NCI-H2196 treated with DMSO at 0.1 percent for 48 hours (cell line): ENCODE data around the gene WASHC3.
"Not testable (repeated sequence)": the region's sequence is repeated elsewhere in the genome, so short reads cannot be mapped to it uniquely, and the experiment has no call there.

ENCODE experiments used
- DNase-seq: peaks from one replicate; lab custom pipeline; 2025; ENCODE audit not compliant: unreplicated experiment; lab: John Stamatoyannopoulos, UW

Gene WASHC3

DNA sequence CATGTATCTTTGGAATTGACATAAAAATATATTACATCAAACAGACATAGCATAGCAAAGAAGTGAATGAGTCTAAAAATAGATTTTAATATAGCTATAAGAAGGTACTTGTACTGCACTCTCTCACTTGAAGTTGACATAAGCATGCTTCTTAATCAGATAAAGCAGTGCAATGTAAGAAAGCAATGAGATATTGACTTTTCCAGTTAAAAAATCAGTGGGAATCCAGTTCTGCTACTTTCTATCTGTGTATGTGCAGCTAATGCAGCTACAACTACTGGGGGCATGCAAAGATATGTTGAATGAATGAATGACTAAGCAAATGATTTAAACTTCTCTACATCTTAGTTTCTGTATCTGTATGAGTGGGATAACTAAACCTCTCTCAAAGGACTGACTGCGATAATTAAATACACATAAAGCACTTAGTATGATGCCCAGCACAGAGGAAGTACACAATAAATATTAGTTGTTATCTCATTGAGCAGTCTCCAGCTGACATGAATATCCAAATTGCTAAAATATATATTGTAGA is 10.3 kb downstream of the WASHC3 start:
- DNase-seq: no peak

DNA sequence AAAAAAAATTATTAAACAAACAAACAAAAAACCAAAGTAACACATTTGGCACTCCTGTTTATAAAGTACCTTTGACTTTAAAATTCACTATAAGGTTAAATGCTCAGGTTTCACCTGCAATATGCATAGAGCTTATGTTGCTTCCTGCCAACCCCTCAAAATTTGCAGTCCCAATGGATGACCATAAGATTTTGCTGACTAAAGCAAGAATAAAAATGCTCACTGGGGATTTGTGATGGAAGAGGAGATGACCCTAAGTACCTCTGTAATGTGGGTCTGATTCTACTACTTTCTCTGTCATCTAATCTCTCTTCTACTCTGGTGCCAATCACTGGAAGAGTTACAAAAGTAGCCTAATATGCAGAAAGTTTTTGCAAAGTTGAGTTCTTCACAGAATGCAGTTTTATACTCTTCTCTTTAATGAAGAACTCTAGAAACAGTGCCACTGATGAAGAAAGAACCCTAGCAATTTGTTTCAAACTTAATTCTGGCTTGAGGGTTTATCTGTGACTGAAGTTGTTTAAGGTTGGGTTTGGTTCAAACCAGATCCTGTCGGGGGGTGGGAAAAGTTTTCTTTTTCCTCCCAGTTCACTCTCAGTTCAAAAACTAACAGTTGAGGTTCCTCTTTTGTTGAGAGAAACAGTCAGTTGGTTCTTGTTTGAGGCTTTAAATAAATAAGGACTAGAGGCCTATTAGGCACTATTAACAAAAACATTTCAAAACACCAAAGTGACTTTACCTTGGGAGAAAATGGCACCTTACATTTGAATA is 10.9 kb downstream of the WASHC3 start:
- DNase-seq: no peak

DNA sequence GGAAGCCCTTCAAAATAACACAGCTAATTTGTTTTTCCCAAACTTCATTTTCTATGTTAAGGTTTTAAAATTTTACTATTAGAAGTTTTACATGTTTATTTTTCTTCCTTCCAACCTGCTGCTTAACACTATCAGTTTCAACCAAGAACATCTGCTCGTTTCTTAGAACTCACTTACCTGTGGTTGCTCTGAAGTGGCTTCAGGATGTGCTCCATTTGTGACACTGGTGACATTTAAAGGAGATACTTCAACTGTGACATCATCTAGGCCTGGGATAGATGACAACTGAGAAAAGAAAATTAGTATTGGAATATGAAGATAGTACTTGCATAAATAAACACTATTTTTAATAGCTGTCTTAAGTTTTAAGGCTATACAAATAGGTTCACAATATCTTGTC is 17.9 kb downstream of the WASHC3 start:
- no peak for DNase-seq

DNA sequence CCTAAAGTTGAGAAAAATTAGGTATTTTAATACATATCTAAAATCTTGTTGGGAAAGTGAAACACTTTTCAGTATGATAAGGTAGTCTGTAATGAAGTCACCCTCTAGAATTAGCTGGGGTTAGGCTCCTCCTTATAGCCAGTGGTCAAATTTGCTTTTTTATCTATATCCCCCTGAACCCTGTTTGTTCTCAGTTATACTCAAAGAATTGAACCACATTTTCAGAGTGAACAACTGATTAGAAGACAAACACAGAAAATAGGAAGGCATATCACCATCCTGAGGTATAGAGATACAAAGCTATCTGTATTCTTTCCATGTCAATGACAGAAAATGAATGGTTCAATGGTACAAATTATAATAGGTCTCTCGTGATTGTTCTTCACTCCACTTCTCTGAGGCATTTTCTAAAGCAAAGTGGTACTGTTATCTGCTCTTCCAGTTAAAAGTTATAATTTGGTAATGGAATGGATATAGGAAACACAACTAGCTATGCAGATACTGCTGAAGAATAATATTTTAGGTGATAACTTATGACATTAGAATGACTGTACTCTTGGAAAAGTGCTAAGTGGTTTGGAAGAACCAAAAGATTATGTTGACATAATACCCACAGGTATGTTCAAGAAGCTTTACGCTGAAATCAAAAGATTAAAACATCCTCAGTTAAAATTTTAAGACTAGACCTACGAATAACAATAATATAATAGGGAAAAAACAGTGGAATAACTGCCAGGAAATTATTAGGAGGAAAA is 27.6 kb downstream of the WASHC3 start:
- no peak for DNase-seq

DNA sequence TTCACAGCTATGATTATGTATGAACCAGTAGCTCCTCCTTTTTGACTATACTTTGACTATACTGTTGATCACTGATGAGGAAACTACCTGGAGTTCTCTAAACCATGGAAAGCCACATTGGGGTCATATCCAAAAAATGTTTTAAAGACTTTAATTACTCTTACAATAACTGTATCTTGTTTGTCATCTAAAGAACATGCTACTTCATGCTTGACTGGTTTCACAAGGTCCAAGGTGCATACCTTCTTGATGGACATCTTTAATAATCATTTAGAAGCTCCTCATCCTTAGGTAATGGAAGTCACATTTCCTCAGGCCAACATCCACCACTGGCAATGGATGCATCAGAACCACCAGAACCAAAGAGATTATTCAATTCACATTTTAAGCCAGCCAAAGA is 29.9 kb downstream of the WASHC3 start:
- DNase-seq: no peak

DNA sequence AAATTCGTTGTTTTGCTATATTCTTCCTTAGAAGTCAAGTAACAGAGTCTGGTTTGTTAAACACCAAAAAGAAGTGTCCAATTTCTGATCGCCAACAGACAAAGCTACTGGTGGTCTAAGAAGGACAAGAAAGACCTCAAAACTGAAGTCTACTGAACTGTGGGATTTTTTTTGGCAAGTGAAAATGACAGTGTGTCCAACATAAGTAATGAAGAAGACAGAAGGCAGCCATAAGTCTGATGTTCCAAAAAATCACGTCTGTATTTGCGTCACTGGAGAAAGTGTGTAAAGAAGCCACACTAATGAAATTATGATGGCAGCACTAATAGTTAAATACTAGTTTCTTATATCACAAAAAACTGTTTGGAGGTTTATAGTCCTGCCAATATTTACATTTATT is 32.6 kb downstream of the WASHC3 start:
- no peak for DNase-seq

DNA sequence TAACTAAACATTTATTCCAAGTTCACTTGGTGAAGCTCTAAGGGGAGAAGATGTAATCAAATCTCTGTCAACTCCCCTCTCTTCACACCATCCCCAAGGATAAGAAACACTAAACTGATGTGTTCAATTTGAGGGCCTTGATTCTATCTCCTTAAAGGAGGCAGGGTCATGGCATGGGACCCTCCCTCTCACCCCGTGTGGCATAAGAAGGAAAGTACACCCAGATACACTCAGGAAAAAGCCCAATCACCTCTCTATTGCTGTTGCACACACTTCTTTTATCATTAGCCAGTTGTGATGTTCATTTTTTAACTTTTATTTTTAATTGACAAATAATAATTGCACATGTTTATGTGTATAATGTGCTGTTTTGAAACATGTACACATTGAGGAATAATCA is 35.1 kb downstream of the WASHC3 start:
- no peak for DNase-seq

DNA sequence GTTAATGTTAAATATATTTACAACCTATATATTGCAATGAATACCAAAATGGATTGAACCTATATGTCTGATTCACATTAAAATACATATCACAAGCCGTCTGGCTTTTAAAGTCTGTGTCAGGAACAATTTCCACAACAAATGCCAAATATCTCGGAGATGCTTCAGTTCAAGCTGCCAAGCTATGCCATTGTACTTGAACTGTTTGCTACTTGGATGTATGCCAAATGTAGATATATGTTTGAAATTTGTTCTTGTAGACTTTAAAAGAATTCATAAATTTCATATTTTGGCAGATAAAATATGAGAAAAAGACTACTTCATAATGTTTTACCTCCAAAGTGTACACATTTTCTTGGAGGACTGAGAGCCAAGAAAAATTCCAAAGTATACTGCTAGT is 37.0 kb downstream of the WASHC3 start:
- no peak for DNase-seq

DNA sequence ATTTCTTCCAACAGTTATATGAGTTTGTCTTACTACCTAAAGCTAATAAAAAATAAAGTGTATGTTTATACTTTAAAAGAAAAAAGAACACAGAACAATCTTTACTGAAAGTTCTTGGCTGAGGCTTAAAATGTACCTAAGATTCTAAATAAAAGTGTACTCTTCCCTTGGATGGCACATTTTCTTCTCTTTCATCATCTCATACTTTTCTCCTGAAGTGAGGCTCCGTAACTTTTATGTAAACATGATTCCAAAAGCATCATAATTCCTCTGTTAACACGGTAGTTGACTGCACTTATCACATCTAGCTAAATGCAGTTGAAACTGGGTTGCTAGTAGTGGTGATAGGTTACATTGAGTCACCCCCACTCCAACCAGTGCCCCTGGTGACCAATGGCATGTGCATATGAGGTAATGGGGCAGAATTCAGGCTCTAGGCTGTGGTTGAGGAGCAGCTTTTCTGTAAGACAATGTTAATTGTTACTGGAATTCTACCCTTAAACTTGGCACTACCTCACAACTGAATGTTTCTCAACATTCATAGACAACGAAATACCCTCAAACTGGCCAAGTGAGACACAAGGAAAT is 38.4 kb downstream of the WASHC3 start:
- DNase-seq: no peak

DNA sequence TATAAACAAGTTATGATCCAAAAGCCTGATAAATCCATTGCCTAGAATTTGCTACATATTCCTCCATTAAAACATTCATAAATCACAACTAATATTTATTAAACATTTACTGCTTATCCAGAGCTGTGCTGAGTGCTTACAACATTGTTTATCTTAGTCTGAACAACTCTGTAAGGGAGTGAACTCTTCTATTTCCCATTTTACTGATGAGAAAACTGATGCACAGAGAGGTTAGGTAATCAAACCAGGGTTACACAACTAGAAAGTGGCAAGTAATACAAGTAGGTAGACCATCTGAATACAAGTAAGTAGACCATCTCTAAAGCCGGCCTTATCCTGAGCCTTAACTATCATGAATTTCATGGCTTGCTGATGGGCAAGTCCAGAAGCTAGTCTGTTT is 39.5 kb downstream of the WASHC3 start:
- no peak for DNase-seq

DNA sequence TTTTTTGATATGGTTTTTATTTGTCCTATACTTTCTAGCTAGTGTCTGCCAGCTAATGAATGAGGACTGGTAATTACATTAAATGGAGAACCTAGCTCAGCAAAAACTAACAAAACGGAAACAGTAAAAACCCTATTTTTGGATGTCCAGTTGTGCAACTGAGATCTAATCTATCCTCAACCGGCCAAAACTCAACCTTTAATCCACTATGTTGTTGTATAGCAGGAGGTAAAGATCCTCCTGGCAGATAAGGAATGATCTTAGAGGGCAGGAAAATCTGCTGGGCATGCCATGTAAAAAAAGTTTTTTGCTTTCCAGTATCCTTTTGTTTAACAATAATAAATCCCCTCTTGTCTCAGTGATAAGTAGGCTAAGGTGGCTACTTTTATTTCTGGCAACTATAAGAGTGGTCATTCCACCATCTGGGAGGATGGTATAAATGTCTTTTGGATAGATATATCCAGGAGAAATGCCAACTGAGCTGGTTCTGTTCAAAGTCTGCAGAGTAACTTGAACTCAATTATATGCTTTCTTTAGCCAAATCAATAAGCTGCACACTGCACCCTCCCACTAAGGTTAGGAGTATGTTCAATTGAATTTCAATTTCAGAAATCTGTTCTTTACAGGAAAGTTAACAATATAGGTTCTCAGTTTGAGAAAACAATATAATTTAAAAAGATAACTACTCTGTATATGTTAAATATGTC is 40.1 kb downstream of the WASHC3 start:
- DNase-seq: no peak

DNA sequence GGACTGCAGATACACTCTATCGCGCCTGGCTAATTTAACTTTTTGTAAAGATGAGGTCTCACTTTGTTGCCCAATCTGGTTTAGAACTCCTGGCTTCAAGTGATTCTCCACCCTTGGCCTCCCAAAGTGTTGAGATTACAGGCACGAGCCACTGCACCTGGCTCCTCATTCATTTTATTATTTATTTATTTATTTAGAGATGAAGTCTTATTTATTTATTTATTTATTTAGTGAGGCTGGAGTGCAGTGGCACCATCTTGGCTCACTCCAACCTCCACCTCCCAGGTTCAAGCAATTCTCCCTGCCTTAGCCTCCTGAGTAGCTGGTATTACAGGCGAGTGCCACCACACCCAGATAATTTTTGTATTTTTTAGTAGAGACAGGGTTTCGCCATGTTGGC is 43.2 kb downstream of the WASHC3 start:
- not testable (repeated sequence) for DNase-seq

DNA sequence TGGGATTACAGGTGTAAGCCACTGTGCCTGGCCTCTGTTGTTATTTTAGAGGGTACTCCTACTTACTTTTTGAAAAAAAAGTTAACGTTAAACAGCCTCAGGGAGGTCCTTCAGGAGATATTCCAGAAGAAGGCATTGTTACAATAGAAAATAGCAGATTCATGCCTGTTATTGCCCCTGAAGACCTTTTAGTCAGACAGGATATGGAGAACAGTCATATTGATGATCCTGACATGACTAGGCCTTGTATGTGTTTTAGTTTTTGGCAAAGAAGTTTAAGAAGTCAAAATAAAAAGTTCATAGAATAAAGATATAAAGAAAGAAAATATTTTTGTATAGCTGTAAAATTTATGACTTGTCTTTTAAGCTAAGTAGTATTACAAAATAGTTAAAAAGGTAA is 45.3 kb downstream of the WASHC3 start:
- DNase-seq: no peak

DNA sequence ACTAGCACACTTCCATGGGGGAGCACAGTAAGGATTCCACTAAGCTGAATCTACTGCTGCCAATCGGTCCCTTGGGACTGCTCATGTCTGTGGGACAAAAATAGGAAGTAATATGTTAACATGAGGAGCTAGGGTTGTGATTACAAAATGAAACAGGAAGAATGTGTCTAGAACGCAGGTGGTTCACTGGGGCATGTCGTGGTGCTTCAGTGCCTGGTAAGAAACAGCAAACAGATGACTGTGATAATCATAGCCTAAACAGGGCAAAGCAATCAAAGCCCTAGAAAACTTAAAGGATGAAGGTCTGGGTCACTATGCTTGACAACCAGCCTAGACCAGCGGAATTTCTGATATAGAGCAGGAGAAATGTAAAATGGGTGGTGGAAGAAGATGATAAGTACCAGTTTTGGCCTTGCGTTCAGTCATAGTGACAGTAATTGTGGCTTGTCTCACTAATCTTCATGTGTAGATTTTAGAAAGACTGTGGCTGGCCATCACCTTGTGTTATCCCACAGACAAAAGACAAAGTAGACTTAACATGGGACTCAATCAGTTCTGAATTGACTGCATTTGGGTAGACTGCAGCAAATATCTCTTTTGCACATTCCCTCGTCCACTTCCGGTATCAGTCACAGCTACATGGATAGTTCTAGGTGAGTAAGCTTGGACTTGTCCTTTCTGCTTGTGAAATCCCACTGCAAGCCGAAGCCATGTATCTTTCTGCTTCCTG is 51.4 kb downstream of the WASHC3 start:
- DNase-seq: no peak

DNA sequence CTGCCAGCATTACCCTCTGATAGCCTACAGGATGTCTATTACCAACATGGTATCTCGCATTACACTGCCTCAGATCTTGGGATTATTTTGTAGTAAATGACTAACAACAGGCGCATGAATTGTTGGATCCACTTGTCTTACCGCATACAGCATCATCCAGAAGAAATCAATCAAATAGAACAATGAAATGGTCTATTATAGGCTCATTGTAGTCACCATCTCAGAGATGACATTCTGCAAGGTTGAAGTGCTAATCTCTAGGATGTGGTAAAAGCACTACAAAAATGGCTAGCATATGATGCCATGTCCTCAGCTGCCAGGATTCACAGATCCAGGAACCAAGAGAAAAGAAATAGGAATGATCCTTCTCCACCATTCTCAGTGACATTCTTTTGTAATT is 52.0 kb downstream of the WASHC3 start:
- DNase-seq: no peak

DNA sequence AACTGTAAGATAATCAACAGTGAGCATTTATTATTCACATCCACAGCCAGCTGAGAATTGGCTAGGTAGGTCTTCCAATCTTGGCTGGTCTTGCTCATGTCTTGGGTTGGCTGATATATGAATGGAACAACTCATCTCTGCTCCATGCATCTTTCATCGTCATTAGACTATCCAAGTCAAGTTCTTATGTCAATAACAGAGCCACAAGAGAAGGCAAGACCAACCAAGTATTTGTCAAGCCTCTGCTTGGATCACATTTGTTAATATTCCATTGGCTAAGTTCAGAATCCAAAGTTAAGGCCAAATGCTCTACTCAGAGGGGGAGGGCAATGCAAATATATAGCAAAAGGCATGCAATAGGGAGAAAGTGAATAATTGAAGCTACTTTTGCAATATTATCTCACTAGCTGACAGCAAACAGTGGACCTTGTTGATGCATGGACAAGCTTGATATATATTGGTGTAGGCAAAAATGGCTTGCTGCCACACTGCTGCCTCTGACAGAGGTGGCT is 53.1 kb downstream of the WASHC3 start:
- no peak for DNase-seq

DNA sequence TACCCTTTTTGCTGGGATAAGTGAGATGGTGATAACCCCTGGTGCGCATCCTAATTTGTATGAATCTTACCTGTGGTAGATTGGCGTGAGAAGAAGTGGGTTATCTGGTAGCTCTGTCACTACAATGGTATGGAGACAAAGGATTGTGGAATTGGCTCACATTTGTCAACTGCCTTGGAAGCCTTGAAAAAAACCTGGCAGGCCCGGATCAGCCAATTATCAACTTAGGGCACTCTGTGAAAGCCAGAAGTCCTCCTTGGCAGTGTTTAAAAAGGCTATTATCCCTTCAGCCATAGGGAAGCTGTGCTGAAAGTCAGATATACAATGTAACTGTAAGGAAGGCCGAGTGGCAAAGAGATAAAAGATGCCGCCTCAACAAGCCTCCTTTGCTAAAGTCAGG is 56.5 kb downstream of the WASHC3 start:
- no peak for DNase-seq

DNA sequence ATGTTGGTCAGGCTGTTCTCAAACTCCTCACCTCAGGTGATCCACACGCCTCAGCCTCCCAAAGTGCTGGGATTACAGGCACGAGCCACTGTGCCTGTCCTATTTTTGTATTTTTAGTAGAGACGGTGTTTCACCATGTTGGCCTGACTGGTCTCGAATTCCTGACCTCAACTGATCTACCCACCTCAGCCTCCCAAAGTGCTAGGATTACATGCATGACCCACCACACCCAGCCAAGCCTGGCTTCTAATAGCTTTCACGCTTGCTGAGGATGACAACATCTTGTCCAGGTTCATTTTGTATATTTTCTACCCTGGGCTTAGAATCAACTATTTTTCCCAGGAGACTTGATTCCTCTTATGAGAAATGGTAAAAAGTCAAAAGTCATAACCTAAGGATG is 64.7 kb downstream of the WASHC3 start:
- DNase-seq: no peak

DNA sequence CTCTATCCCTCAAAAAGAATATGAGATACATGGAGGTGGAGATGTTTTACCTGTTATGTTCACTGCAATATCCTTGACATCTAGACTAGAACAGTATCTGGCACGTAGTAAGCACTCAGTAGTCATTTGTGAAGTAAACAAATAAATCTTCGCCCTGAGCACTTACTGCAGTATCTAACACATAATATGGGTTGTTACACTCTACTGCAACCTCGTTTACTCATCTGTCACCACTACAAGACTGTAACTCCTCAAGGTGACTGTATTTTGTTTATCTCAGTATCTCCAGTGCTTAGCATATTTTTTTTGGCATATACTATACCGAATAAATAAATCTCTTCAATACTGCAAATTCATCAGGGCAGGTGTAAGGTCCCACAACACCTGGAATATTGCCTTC is 66.1 kb downstream of the WASHC3 start:
- no peak for DNase-seq

DNA sequence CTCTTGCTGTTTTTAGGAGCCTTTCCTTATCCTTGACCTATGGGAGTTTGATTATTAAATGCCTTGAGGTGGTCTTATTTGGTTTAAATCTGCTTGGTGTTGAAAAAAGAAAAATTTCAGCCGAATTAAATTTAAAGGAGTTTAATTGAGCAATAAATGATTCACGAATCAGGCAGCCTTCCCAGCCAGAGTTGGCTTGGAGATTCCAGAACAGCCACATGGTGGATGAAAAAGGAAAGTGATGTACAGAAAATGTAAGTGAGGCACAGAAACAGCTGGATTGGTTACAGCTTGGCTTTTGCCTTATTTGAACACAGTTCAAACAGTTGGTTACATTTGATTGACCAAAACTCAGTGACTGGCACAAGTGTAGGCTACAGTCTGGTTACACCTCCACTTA is 69.7 kb downstream of the WASHC3 start:
- no peak for DNase-seq

DNA sequence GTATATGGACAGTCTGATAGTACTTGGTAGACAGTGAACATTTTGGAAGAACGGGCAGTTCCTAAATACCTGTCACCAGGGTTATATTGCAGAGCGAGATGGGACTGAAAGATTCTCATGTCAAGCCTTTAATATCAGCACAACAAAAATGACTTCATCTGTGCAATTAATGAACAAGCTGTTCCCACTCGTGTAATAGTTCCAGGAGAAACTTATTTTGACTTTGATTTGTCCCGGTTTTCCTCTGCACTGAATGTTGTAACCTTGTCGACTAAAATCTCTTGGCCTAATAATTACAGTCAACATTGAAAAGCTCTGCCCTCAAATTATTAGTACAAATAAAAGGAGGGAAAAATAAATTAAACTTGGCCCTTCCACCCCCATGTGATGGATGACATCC is 79.5 kb downstream of the WASHC3 start:
- DNase-seq: no peak
